ENCODE measurements around the gene HAX1. TPM values are rescaled to one million over a fixed set of nuclear protein-coding genes. Genes with fewer than 3 reads are reported as not detected.

Gene HAX1
- polyA plus RNA-seq, 1 of the 3 experiments (the other 2 are of a cell fraction), result 74.1 TPM

GRCh38 chr1:154264454-154264853 is 8.0 kb upstream of the HAX1 start:
- TF ChIP-seq NFIC (IDR thresholded peaks at IDR 0.05; ENCODE audit: borderline replicate concordance), result no peak
- TF ChIP-seq MEF2A (IDR thresholded peaks at IDR 0.05; ENCODE audit: borderline replicate concordance, low read depth), result no peak
- POLR2A ChIA-PET, result interaction anchor here (0.7 kb wide), 1 partner anchor 12 kb away, joined by 6 read pairs; no protein-coding TSS in a partner anchor
- peaks cover 77 to 87% of the 10 kb centered on the region in 2 experiments for H3K36me3 ChIP-seq (replicated peaks in 1 of 2; ENCODE audit: control insufficient read depth in 1 of 2, insufficient read depth in 2 of 2, low read length in 1 of 2)
- H4K20me1 ChIP-seq (ENCODE audit: insufficient read depth), result peaks cover 6% of the 10 kb centered on the region
- 29% methylated on average over 1 of the region's 1 CpG for WGBS (ENCODE audit: low lambda C conversion rate)
- DNase-seq, result no peak
- peaks cover 4% of the 10 kb centered on the region; the same call in 1 of the 2 replicates for H3K79me2 ChIP-seq (ENCODE audit: insufficient read depth)
- H3K9me2 ChIP-seq, result no peaks in the 10 kb centered on the region
- no peaks in the 10 kb centered on the region for H3K9me3 ChIP-seq
- peaks cover 27% of the 10 kb centered on the region for H3F3A ChIP-seq (replicated peaks; ENCODE audit: insufficient read depth)
- H2AFZ ChIP-seq (ENCODE audit: low read depth), result no peak overlapping the region
- peak overlapping the region in 1 of 2 experiments; percentile 41; a peak in 2 of 4 replicates for H3K27ac ChIP-seq (ENCODE audit: low read depth in 2 of 2, low read length in 1 of 2)
- peaks cover 5 to 9% of the 10 kb centered on the region in 2 experiments; a peak in 1 of 4 replicates for H3K4me1 ChIP-seq (ENCODE audit: control insufficient read depth in 1 of 2, insufficient read depth in 2 of 2, low read depth in 1 of 2, low read length in 1 of 2)
- H3K9ac ChIP-seq, result no peak overlapping the region
- CTCF ChIA-PET, result interaction anchor here (0.9 to 3.8 kb wide), 6 partner anchors 20 to 75 kb away, joined by 3 to 22 read pairs (median 4); partner anchors contain the start of gene ATP8B2
- no peak overlapping the region for H3K4me2 ChIP-seq
- H3K4me3 ChIP-seq (ENCODE audit: low read depth in 2 of 2, low read length in 1 of 2), result no peak overlapping the region
- no peaks in the 10 kb centered on the region for H3K27me3 ChIP-seq (ENCODE audit: insufficient read depth)

GRCh38 chr1:154265586-154265985 is 6.8 kb upstream of the HAX1 start:
- TF ChIP-seq TCF12 (IDR thresholded peaks at IDR 0.05), result no peak
- no peak for TF ChIP-seq FOSL2 (IDR thresholded peaks at IDR 0.05; ENCODE audit: borderline replicate concordance, low read depth)
- no peak for TF ChIP-seq MAX (IDR thresholded peaks at IDR 0.05; ENCODE audit: low read depth)
- Histone ChIP-seq H3K27me3 (ENCODE audit: insufficient read depth) (no peaks in the 10 kb centered on the region), H3K9ac (no peak overlapping the region), H3K9me3 (no peaks in the 10 kb centered on the region), H4K20me1 (ENCODE audit: insufficient read depth) (peaks cover 6% of the 10 kb centered on the region), H3F3A (replicated peaks; ENCODE audit: insufficient read depth) (peaks cover 27% of the 10 kb centered on the region), H3K27ac (ENCODE audit: low read depth in 2 of 2, low read length in 1 of 2) (no peak overlapping the region), H3K9me2 (no peaks in the 10 kb centered on the region), H3K4me2 (no peak overlapping the region), H3K36me3 (replicated peaks in 1 of 2; ENCODE audit: control insufficient read depth in 1 of 2, insufficient read depth in 2 of 2, low read length in 1 of 2) (peaks cover 76 to 87% of the 10 kb centered on the region in 2 experiments), H3K79me2 (ENCODE audit: insufficient read depth) (peaks cover 4% of the 10 kb centered on the region; the same call in 1 of the 2 replicates), H3K4me3 (ENCODE audit: low read depth in 2 of 2, low read length in 1 of 2) (no peak overlapping the region), H3K4me1 (ENCODE audit: control insufficient read depth in 1 of 2, insufficient read depth in 2 of 2, low read depth in 1 of 2, low read length in 1 of 2) (peaks cover 5 to 9% of the 10 kb centered on the region in 2 experiments; a peak in 1 of 4 replicates), H2AFZ (ENCODE audit: low read depth) (no peak overlapping the region)
- ChIA-PET CTCF (interaction anchor here (0.6 to 3.8 kb wide), 4 partner anchors 10 to 66 kb away, joined by 3 to 22 read pairs (median 4); no protein-coding TSS in a partner anchor), POLR2A (no interaction called here)
- DNase-seq, result no peak
- 56% methylated on average over 4 of the region's 4 CpGs for WGBS (ENCODE audit: low lambda C conversion rate)

DNA sequence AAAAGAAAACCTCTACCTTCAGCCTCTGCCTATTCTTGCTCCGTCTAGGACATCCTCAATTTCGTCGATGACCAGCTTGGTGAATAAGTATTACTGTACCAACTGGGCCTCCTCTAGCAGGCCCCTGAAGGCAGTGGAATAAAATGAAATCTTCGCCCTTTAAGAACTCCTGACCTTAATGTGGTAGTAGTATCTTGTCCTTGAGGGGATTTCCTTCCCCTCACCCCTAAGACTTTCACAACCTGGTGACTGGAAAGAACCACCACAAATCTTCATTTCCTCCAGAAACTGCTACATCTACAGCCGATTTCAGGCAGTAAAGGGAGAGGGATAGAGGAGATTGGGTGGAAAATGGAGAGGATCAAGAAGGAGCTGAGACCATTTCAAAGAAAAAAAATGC is 1.6 kb upstream of the HAX1 start:
- Histone ChIP-seq H2AFZ (ENCODE audit: low read depth) (no peak overlapping the region), H3K4me1 (ENCODE audit: control insufficient read depth in 1 of 2, insufficient read depth in 2 of 2, low read depth in 1 of 2, low read length in 1 of 2) (peaks cover 0 to 9% of the 10 kb centered on the region in 2 experiments; a peak in 1 of 4 replicates), H3K9me3 (no peaks in the 10 kb centered on the region), H3K9me2 (no peaks in the 10 kb centered on the region), H3K4me3 (ENCODE audit: low read depth in 2 of 2, low read length in 1 of 2) (no peak overlapping the region), H3K4me2 (no peak overlapping the region), H3K79me2 (ENCODE audit: insufficient read depth) (peaks cover 15% of the 10 kb centered on the region; the same call in 1 of the 2 replicates), H3K9ac (no peak overlapping the region), H3K27me3 (ENCODE audit: insufficient read depth) (no peaks in the 10 kb centered on the region), H3K27ac (ENCODE audit: low read depth in 2 of 2, low read length in 1 of 2) (peak overlapping the region in 1 of 2 experiments; percentile 8; a peak in 1 of 4 replicates), H4K20me1 (ENCODE audit: insufficient read depth) (no peaks in the 10 kb centered on the region), H3F3A (replicated peaks; ENCODE audit: insufficient read depth) (peaks cover 19% of the 10 kb centered on the region), H3K36me3 (replicated peaks in 1 of 2; ENCODE audit: control insufficient read depth in 1 of 2, insufficient read depth in 2 of 2, low read length in 1 of 2) (peaks cover 33 to 52% of the 10 kb centered on the region in 2 experiments)
- ChIA-PET POLR2A (no interaction called here), CTCF (interaction anchor here (0.6 to 5.0 kb wide), 6 partner anchors 51 to 73 kb away, joined by 3 to 47 read pairs (median 8); partner anchors contain the start of gene ATP8B2)
- WGBS (ENCODE audit: low lambda C conversion rate), result 93% methylated on average over 5 of the region's 5 CpGs
- no peak for TF ChIP-seq MAX (IDR thresholded peaks at IDR 0.05; ENCODE audit: low read depth)
- no peak for TF ChIP-seq FOXJ3 (CRISPR knock-in tag; IDR thresholded peaks at IDR 0.05)
- no peak for TF ChIP-seq FOXM1 (IDR thresholded peaks at IDR 0.05; ENCODE audit: low read depth)
- no peak for TF ChIP-seq USF2 (IDR thresholded peaks at IDR 0.05; ENCODE audit: borderline replicate concordance, low read depth, low read length)
- no peak for TF ChIP-seq JUND (IDR thresholded peaks at IDR 0.05)
- no peak for TF ChIP-seq SMC3 (IDR thresholded peaks at IDR 0.05; ENCODE audit: low read depth, low read length)
- TF ChIP-seq, protein P1, sequence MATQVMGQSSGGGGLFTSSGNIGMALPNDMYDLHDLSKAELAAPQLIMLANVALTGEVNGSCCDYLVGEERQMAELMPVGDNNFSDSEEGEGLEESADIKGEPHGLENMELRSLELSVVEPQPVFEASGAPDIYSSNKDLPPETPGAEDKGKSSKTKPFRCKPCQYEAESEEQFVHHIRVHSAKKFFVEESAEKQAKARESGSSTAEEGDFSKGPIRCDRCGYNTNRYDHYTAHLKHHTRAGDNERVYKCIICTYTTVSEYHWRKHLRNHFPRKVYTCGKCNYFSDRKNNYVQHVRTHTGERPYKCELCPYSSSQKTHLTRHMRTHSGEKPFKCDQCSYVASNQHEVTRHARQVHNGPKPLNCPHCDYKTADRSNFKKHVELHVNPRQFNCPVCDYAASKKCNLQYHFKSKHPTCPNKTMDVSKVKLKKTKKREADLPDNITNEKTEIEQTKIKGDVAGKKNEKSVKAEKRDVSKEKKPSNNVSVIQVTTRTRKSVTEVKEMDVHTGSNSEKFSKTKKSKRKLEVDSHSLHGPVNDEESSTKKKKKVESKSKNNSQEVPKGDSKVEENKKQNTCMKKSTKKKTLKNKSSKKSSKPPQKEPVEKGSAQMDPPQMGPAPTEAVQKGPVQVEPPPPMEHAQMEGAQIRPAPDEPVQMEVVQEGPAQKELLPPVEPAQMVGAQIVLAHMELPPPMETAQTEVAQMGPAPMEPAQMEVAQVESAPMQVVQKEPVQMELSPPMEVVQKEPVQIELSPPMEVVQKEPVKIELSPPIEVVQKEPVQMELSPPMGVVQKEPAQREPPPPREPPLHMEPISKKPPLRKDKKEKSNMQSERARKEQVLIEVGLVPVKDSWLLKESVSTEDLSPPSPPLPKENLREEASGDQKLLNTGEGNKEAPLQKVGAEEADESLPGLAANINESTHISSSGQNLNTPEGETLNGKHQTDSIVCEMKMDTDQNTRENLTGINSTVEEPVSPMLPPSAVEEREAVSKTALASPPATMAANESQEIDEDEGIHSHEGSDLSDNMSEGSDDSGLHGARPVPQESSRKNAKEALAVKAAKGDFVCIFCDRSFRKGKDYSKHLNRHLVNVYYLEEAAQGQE (IDR thresholded peaks at IDR 0.05; ENCODE audit: low read depth, low read length), result no peak
- TF ChIP-seq MEF2A (IDR thresholded peaks at IDR 0.05; ENCODE audit: borderline replicate concordance, low read depth), result no peak
- no peak for TF ChIP-seq GABPA (IDR thresholded peaks at IDR 0.05; ENCODE audit: low read depth)
- TF ChIP-seq EZH2phosphoT487 (IDR thresholded peaks at IDR 0.05; ENCODE audit: borderline replicate concordance, low read depth), result no peak
- TF ChIP-seq USF1 (IDR thresholded peaks at IDR 0.05; ENCODE audit: borderline replicate concordance, low read depth), result no peak
- TF ChIP-seq TEAD4 (IDR thresholded peaks at IDR 0.05; ENCODE audit: borderline replicate concordance, insufficient read depth), result no peak
- no peak for TF ChIP-seq TCF12 (IDR thresholded peaks at IDR 0.05)
- DNase-seq, result no peak

Measured in SK-N-SH (cell line).